ENCODE measurements around the gene KIF1C.

Gene KIF1C

GRCh38 chr17:4969551-4970173 lies 28.1 kb upstream of the KIF1C start:
- H3K9ac ChIP-seq (ENCODE audit: low read length in 2 of 2): peak overlapping the region; percentile 74 to 79
- H3K27ac ChIP-seq (ENCODE audit: low read length): peak overlapping the region; percentile 96
- H3K27me3 ChIP-seq (ENCODE audit: control insufficient read depth in 1 of 2, insufficient read depth in 2 of 2, low read length in 2 of 2): no peaks in the 10 kb centered on the region
- peaks cover 18 to 33% of the 10 kb centered on the region in 2 donors for H3K36me3 ChIP-seq (ENCODE audit: control insufficient read depth in 2 of 2, insufficient read depth in 2 of 2, low read length in 2 of 2)
- H3K9me3 ChIP-seq (ENCODE audit: control insufficient read depth in 2 of 2, low read length in 2 of 2): no peaks in the 10 kb centered on the region
- H3K4me3 ChIP-seq (ENCODE audit: low read length in 2 of 2): peak overlapping the region; percentile 72 to 96
- peaks cover 48% of the 10 kb centered on the region for H3K4me1 ChIP-seq (ENCODE audit: control insufficient read depth, insufficient read depth, low read length)

GRCh38 chr17:4970273-4970672 lies 27.5 kb upstream of the KIF1C start:
- peaks cover 51% of the 10 kb centered on the region for H3K4me1 ChIP-seq (ENCODE audit: control insufficient read depth, insufficient read depth, low read length)
- H3K27ac ChIP-seq (ENCODE audit: low read length): peak overlapping the region; percentile 96
- no peaks in the 10 kb centered on the region for H3K27me3 ChIP-seq (ENCODE audit: control insufficient read depth in 1 of 2, insufficient read depth in 2 of 2, low read length in 2 of 2)
- peaks cover 21 to 36% of the 10 kb centered on the region in 2 donors for H3K36me3 ChIP-seq (ENCODE audit: control insufficient read depth in 2 of 2, insufficient read depth in 2 of 2, low read length in 2 of 2)
- no peaks in the 10 kb centered on the region for H3K9me3 ChIP-seq (ENCODE audit: control insufficient read depth in 2 of 2, low read length in 2 of 2)
- no peak overlapping the region for H3K4me3 ChIP-seq (ENCODE audit: low read length in 2 of 2)
- H3K9ac ChIP-seq (ENCODE audit: low read length in 2 of 2): peak overlapping the region; percentile 74 to 79

GRCh38 chr17:4971826-4972225 lies 25.9 kb upstream of the KIF1C start:
- H3K27ac ChIP-seq (ENCODE audit: low read length): peak overlapping the region; percentile 69
- H3K4me1 ChIP-seq (ENCODE audit: control insufficient read depth, insufficient read depth, low read length): peaks cover 42% of the 10 kb centered on the region
- no peak overlapping the region for H3K4me3 ChIP-seq (ENCODE audit: low read length in 2 of 2)
- no peaks in the 10 kb centered on the region for H3K9me3 ChIP-seq (ENCODE audit: control insufficient read depth in 2 of 2, low read length in 2 of 2)
- no peaks in the 10 kb centered on the region for H3K27me3 ChIP-seq (ENCODE audit: control insufficient read depth in 1 of 2, insufficient read depth in 2 of 2, low read length in 2 of 2)
- H3K9ac ChIP-seq (ENCODE audit: low read length in 2 of 2): peak overlapping the region in 1 of 2 donors; percentile 21
- peaks cover 27 to 43% of the 10 kb centered on the region in 2 donors for H3K36me3 ChIP-seq (ENCODE audit: control insufficient read depth in 2 of 2, insufficient read depth in 2 of 2, low read length in 2 of 2)

GRCh38 chr17:4972322-4972721 lies 25.4 kb upstream of the KIF1C start:
- peaks cover 42% of the 10 kb centered on the region for H3K4me1 ChIP-seq (ENCODE audit: control insufficient read depth, insufficient read depth, low read length)
- H3K9ac ChIP-seq (ENCODE audit: low read length in 2 of 2): peak overlapping the region in 1 of 2 donors; percentile 21
- H3K9me3 ChIP-seq (ENCODE audit: control insufficient read depth in 2 of 2, low read length in 2 of 2): no peaks in the 10 kb centered on the region
- no peaks in the 10 kb centered on the region for H3K27me3 ChIP-seq (ENCODE audit: control insufficient read depth in 1 of 2, insufficient read depth in 2 of 2, low read length in 2 of 2)
- H3K4me3 ChIP-seq (ENCODE audit: low read length in 2 of 2): no peak overlapping the region
- peaks cover 32 to 48% of the 10 kb centered on the region in 2 donors for H3K36me3 ChIP-seq (ENCODE audit: control insufficient read depth in 2 of 2, insufficient read depth in 2 of 2, low read length in 2 of 2)
- peak overlapping the region; percentile 69 for H3K27ac ChIP-seq (ENCODE audit: low read length)

GRCh38 chr17:4972752-4973151 lies 25.0 kb upstream of the KIF1C start:
- Histone ChIP-seq H3K4me3 (ENCODE audit: low read length in 2 of 2) (no peak overlapping the region), H3K27ac (ENCODE audit: low read length) (peak overlapping the region; percentile 69), H3K9me3 (ENCODE audit: control insufficient read depth in 2 of 2, low read length in 2 of 2) (no peaks in the 10 kb centered on the region), H3K27me3 (ENCODE audit: control insufficient read depth in 1 of 2, insufficient read depth in 2 of 2, low read length in 2 of 2) (no peaks in the 10 kb centered on the region), H3K36me3 (ENCODE audit: control insufficient read depth in 2 of 2, insufficient read depth in 2 of 2, low read length in 2 of 2) (peaks cover 36 to 52% of the 10 kb centered on the region in 2 donors), H3K4me1 (ENCODE audit: control insufficient read depth, insufficient read depth, low read length) (peaks cover 42% of the 10 kb centered on the region), H3K9ac (ENCODE audit: low read length in 2 of 2) (no peak overlapping the region)

GRCh38 chr17:4973256-4974114 lies 24.3 kb upstream of the KIF1C start:
- no peaks in the 10 kb centered on the region for H3K27me3 ChIP-seq (ENCODE audit: control insufficient read depth in 1 of 2, insufficient read depth in 2 of 2, low read length in 2 of 2)
- peaks cover 37% of the 10 kb centered on the region for H3K4me1 ChIP-seq (ENCODE audit: control insufficient read depth, insufficient read depth, low read length)
- H3K36me3 ChIP-seq (ENCODE audit: control insufficient read depth in 2 of 2, insufficient read depth in 2 of 2, low read length in 2 of 2): peaks cover 43 to 59% of the 10 kb centered on the region in 2 donors
- no peak overlapping the region for H3K9ac ChIP-seq (ENCODE audit: low read length in 2 of 2)
- no peak overlapping the region for H3K4me3 ChIP-seq (ENCODE audit: low read length in 2 of 2)
- peak overlapping the region; percentile 69 for H3K27ac ChIP-seq (ENCODE audit: low read length)
- H3K9me3 ChIP-seq (ENCODE audit: control insufficient read depth in 2 of 2, low read length in 2 of 2): no peaks in the 10 kb centered on the region

GRCh38 chr17:4974115-4974670 lies 23.6 kb upstream of the KIF1C start:
- Histone ChIP-seq H3K4me3 (ENCODE audit: low read length in 2 of 2) (peak overlapping the region in 1 of 2 donors; percentile 8), H3K36me3 (ENCODE audit: control insufficient read depth in 2 of 2, insufficient read depth in 2 of 2, low read length in 2 of 2) (peaks cover 48 to 65% of the 10 kb centered on the region in 2 donors), H3K27ac (ENCODE audit: low read length) (peak overlapping the region; percentile 53)

GRCh38 chr17:4978726-4979125 lies 19.0 kb upstream of the KIF1C start:
- H3K27ac ChIP-seq (ENCODE audit: low read length): no peak overlapping the region
- peaks cover 48 to 56% of the 10 kb centered on the region in 2 donors for H3K36me3 ChIP-seq (ENCODE audit: control insufficient read depth in 2 of 2, insufficient read depth in 2 of 2, low read length in 2 of 2)
- no peak overlapping the region for H3K4me3 ChIP-seq (ENCODE audit: low read length in 2 of 2)
- no peaks in the 10 kb centered on the region for H3K27me3 ChIP-seq (ENCODE audit: control insufficient read depth in 1 of 2, insufficient read depth in 2 of 2, low read length in 2 of 2)
- H3K9me3 ChIP-seq (ENCODE audit: control insufficient read depth in 2 of 2, low read length in 2 of 2): no peaks in the 10 kb centered on the region
- H3K9ac ChIP-seq (ENCODE audit: low read length in 2 of 2): peak overlapping the region in 1 of 2 donors; percentile 13
- peaks cover 19% of the 10 kb centered on the region for H3K4me1 ChIP-seq (ENCODE audit: control insufficient read depth, insufficient read depth, low read length)

More at GRCh38 chr17:4974115-4974670, 23.6 kb upstream of the KIF1C start:
- Histone ChIP-seq H3K9ac (ENCODE audit: low read length in 2 of 2) (peak overlapping the region in 1 of 2 donors; percentile 55), H3K4me1 (ENCODE audit: control insufficient read depth, insufficient read depth, low read length) (peaks cover 30% of the 10 kb centered on the region), H3K9me3 (ENCODE audit: control insufficient read depth in 2 of 2, low read length in 2 of 2) (no peaks in the 10 kb centered on the region), H3K27me3 (ENCODE audit: control insufficient read depth in 1 of 2, insufficient read depth in 2 of 2, low read length in 2 of 2) (no peaks in the 10 kb centered on the region)

GRCh38 chr17:4980644-4981216 lies 17.0 kb upstream of the KIF1C start:
- H3K27me3 ChIP-seq (ENCODE audit: control insufficient read depth in 1 of 2, insufficient read depth in 2 of 2, low read length in 2 of 2): no peaks in the 10 kb centered on the region
- no peak overlapping the region for H3K4me3 ChIP-seq (ENCODE audit: low read length in 2 of 2)
- no peak overlapping the region for H3K27ac ChIP-seq (ENCODE audit: low read length)
- H3K36me3 ChIP-seq (ENCODE audit: control insufficient read depth in 2 of 2, insufficient read depth in 2 of 2, low read length in 2 of 2): peaks cover 47 to 48% of the 10 kb centered on the region in 2 donors
- H3K9ac ChIP-seq (ENCODE audit: low read length in 2 of 2): no peak overlapping the region
- peaks cover 7% of the 10 kb centered on the region for H3K4me1 ChIP-seq (ENCODE audit: control insufficient read depth, insufficient read depth, low read length)
- H3K9me3 ChIP-seq (ENCODE audit: control insufficient read depth in 2 of 2, low read length in 2 of 2): no peaks in the 10 kb centered on the region

- Histone ChIP-seq H3K9ac (ENCODE audit: low read length in 2 of 2) (no peak overlapping the region), H3K27ac (ENCODE audit: low read length) (no peak overlapping the region), H3K4me1 (ENCODE audit: control insufficient read depth, insufficient read depth, low read length) (peaks cover 21% of the 10 kb centered on the region), H3K4me3 (ENCODE audit: low read length in 2 of 2) (no peak overlapping the region), H3K9me3 (ENCODE audit: control insufficient read depth in 2 of 2, low read length in 2 of 2) (no peaks in the 10 kb centered on the region), H3K27me3 (ENCODE audit: control insufficient read depth in 1 of 2, insufficient read depth in 2 of 2, low read length in 2 of 2) (no peaks in the 10 kb centered on the region), H3K36me3 (ENCODE audit: control insufficient read depth in 2 of 2, insufficient read depth in 2 of 2, low read length in 2 of 2) (peaks cover 41 to 42% of the 10 kb centered on the region in 2 donors)
These were observed 15.4 kb upstream of the KIF1C start for GRCh38 chr17:4982305-4982704.
